ENCODE data around the gene PNLIPRP2.

PNLIPRP2 gene

GRCh38 chr10:116613471-116613870, 7.3 kb upstream of the PNLIPRP2 start:
- no peak for DNase-seq

- DNase-seq, result no peak
Measured at GRCh38 chr10:116614796-116615195, 6.0 kb upstream of the PNLIPRP2 start.

GRCh38 chr10:116615199-116615776, 5.5 kb upstream of the PNLIPRP2 start:
- DNase-seq, result no peak

- no peak for DNase-seq
Measured at GRCh38 chr10:116621476-116621875, 723 bp downstream of the PNLIPRP2 start.

GRCh38 chr10:116621934-116622655, 1.3 kb downstream of the PNLIPRP2 start:
- no peak for DNase-seq

- DNase-seq, result no peak
Measured at GRCh38 chr10:116625845-116626244, 5.1 kb downstream of the PNLIPRP2 start.

- DNase-seq, result no peak
Measured at GRCh38 chr10:116626815-116627214, 6.1 kb downstream of the PNLIPRP2 start.

GRCh38 chr10:116627386-116627933, 6.7 kb downstream of the PNLIPRP2 start:
- DNase-seq, result no peak

- DNase-seq, result no peak
Measured at GRCh38 chr10:116629340-116629739, 8.6 kb downstream of the PNLIPRP2 start.

GRCh38 chr10:116630020-116630419, 9.3 kb downstream of the PNLIPRP2 start:
- no peak for DNase-seq

- DNase-seq, result no peak
Measured at GRCh38 chr10:116631871-116632295, 11.1 kb downstream of the PNLIPRP2 start.

GRCh38 chr10:116632596-116633215, 12.0 kb downstream of the PNLIPRP2 start:
- no peak for DNase-seq

- DNase-seq, result no peak
Measured at GRCh38 chr10:116633216-116633600, 12.5 kb downstream of the PNLIPRP2 start.

- DNase-seq, result no peak
Measured at GRCh38 chr10:116634126-116634975, 13.6 kb downstream of the PNLIPRP2 start.

GRCh38 chr10:116636385-116636784, 15.6 kb downstream of the PNLIPRP2 start:
- no peak for DNase-seq

- no peak for DNase-seq
Measured at GRCh38 chr10:116636976-116637375, 16.2 kb downstream of the PNLIPRP2 start.

GRCh38 chr10:116637830-116638229, 17.1 kb downstream of the PNLIPRP2 start:
- no peak for DNase-seq

- DNase-seq, result no peak
Measured at GRCh38 chr10:116646502-116646901, 25.7 kb downstream of the PNLIPRP2 start.

- no peak for DNase-seq
Measured at GRCh38 chr10:116648903-116649302, 28.1 kb downstream of the PNLIPRP2 start.

GRCh38 chr10:116653885-116654284, 33.1 kb downstream of the PNLIPRP2 start:
- DNase-seq, result no peak

- DNase-seq, result no peak
Measured at GRCh38 chr10:116654816-116655215, 34.1 kb downstream of the PNLIPRP2 start.

- DNase-seq, result no peak
Measured at GRCh38 chr10:116655568-116655967, 34.8 kb downstream of the PNLIPRP2 start.

- DNase-seq, result no peak
Measured at GRCh38 chr10:116656044-116656443, 35.3 kb downstream of the PNLIPRP2 start.

Data from activated naive CD4-positive, alpha-beta T cell treated with Interleukin-2 at 50 U/mL for 16 hours (primary cell).